ENCODE results near the gene KIAA0513. TPM values are rescaled to one million over a fixed set of nuclear protein-coding genes. Genes with fewer than 3 reads are reported as not detected.

The KIAA0513 gene
- total RNA-seq = 10 to 100 TPM; 18.5 to 41.3 (median 34.5) TPM

DNA sequence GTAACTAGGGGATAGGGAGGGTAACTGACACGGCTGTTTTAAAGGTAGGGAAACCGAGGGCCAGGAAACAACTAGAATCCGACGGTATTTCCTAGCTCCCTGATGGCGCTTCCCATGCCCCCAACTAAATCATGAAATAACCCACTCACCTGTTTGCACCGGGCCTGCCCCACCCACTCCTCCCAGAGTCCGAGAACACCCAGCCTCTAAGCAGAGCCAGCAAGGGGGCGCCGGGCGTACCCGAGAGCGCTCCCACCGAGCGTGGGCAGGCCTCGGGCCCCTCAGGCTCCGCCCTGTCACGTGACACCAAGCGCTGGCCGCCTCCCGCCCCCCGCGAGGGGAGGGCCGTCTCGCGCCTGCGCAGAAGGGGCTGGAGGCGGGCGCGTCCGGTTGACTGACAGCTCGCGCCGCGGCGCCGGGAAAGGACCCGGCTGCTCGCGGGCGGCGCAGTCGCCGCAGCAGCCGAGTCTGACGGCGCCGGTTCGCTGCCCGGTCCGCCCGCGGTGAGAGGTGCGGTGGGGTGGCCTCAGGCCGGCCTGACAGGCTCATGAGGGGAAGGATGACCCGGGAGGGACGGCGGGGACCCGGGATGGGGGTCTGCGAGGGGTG lies at the start of gene KIAA0513:
KIAA0513 (plus strand) TSS at position 447 of the 609 bp plus-strand sequence. CDS start 39,277 bp downstream, outside the sequence.
- H3K27ac ChIP-seq = peak within 1 kb of the TSS; percentile 91 to 95 (median 92)
- intact Hi-C loops (cut with DNase I; ENCODE audit: low total_unique reads) = no loop called here

GRCh38 chr16:84979516-84979915 lies 48.1 kb upstream of the KIAA0513 start:
- Histone ChIP-seq H3K27ac (no peak overlapping the region), H3K27me3 (no peaks in the 10 kb centered on the region), H3K4me1 (peaks cover 0 to 38% (median 25%) of the 10 kb centered on the region in 4 donors), H3K36me3 (peaks cover 0 to 52% (median 19%) of the 10 kb centered on the region in 4 donors), H3K4me3 (no peak overlapping the region), H3K9me3 (no peaks in the 10 kb centered on the region)
- intact Hi-C loops (cut with DNase I; ENCODE audit: low total_unique reads) (no loop called here), in situ Hi-C loops (cut with MboI; ENCODE audit: low pct_ligation_motif_present in 1 of 4, low pct_unique_long_range_greater_than_20kb in 1 of 4, low sequenced_read_pairs in 3 of 4) (loop anchor here in 2 of 4 donors (10.0 kb wide), 1 partner anchor 225 kb away; no protein-coding TSS in a partner anchor)
- WGBS, 2 donors (ENCODE audit: low coverage in 1 of 2) = 86 to 89% methylated on average over 4 of the region's 4 CpGs
- no peak for DNase-seq
- TF ChIP-seq POLR2A (IDR thresholded peaks at IDR 0.05) (no peak), EP300 (IDR thresholded peaks at IDR 0.05; ENCODE audit: low read depth) (no peak), POLR2AphosphoS5 (IDR thresholded peaks at IDR 0.05) (no peak)
- TF ChIP-seq, protein P1, sequence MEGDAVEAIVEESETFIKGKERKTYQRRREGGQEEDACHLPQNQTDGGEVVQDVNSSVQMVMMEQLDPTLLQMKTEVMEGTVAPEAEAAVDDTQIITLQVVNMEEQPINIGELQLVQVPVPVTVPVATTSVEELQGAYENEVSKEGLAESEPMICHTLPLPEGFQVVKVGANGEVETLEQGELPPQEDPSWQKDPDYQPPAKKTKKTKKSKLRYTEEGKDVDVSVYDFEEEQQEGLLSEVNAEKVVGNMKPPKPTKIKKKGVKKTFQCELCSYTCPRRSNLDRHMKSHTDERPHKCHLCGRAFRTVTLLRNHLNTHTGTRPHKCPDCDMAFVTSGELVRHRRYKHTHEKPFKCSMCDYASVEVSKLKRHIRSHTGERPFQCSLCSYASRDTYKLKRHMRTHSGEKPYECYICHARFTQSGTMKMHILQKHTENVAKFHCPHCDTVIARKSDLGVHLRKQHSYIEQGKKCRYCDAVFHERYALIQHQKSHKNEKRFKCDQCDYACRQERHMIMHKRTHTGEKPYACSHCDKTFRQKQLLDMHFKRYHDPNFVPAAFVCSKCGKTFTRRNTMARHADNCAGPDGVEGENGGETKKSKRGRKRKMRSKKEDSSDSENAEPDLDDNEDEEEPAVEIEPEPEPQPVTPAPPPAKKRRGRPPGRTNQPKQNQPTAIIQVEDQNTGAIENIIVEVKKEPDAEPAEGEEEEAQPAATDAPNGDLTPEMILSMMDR (IDR thresholded peaks at IDR 0.05) = no peak

More for the DNA sequence above, at the start of gene KIAA0513:
- no peaks in the 10 kb centered on the region for H3K36me3 ChIP-seq
- peak; percentile 96 for DNase-seq
- peaks cover 7 to 52% (median 39%) of the 10 kb centered on the region in 4 donors for H3K4me1 ChIP-seq
- H3K4me3 ChIP-seq = peak within 1 kb of the TSS; percentile 79 to 94 (median 90)
- H3K9me3 ChIP-seq = no peaks in the 10 kb centered on the region
- WGBS, 2 donors (ENCODE audit: low coverage in 1 of 2) = 0% methylated on average over 38 of the region's 59 CpGs; no CpG with 5 or more reads in 1 of the 2 donors
- no peaks in the 10 kb centered on the region for H3K27me3 ChIP-seq
- in situ Hi-C loops (cut with MboI; ENCODE audit: low pct_ligation_motif_present in 1 of 4, low pct_unique_long_range_greater_than_20kb in 1 of 4, low sequenced_read_pairs in 3 of 4) = no loop called here
- TF ChIP-seq EP300 (IDR thresholded peaks at IDR 0.05; ENCODE audit: low read depth) (no peak), POLR2AphosphoS5 (IDR thresholded peaks at IDR 0.05) (peak; percentile 96 to 98 (median 97)), POLR2A (IDR thresholded peaks at IDR 0.05) (peak; percentile 94)

DNA sequence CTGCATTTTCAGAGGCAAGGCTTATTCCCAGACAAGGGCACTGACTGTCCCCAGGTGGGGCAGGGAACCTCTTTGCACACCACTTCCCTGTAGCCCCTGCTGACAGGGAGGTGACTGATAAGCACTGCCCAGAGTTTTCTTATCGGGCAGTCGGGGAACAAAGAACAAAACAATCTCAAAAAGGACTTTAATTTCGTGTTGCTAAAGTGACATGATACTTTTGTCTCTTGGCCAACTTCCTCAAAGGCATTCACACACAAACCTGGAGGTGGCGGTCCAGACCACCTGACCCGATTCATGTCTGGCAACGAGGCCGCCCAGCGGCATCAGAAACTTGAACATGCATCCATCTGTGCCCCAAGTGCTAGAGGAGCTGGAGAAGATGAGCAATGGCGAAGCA lies 45.2 kb upstream of the KIAA0513 start:
- Histone ChIP-seq H3K4me1 (peaks cover 0 to 41% (median 26%) of the 10 kb centered on the region in 4 donors), H3K27ac (peak overlapping the region; percentile 18 to 74 (median 55)), H3K27me3 (no peaks in the 10 kb centered on the region), H3K4me3 (no peak overlapping the region), H3K9me3 (no peaks in the 10 kb centered on the region), H3K36me3 (peaks cover 0 to 35% (median 7%) of the 10 kb centered on the region in 4 donors)
- TF ChIP-seq POLR2A (IDR thresholded peaks at IDR 0.05) (no peak), POLR2AphosphoS5 (IDR thresholded peaks at IDR 0.05) (peak in 1 of 3 donors; percentile 16)
- TF ChIP-seq, protein P1 (IDR thresholded peaks at IDR 0.05) = peak in 4 of 5 experiments; percentile 29 to 63 (median 40)
- in situ Hi-C loops (cut with MboI; ENCODE audit: low pct_ligation_motif_present in 1 of 4, low pct_unique_long_range_greater_than_20kb in 1 of 4, low sequenced_read_pairs in 3 of 4) = no loop called here
- intact Hi-C loops (cut with DNase I; ENCODE audit: low total_unique reads) = no loop called here
- 40 to 58% methylated on average over 3 to 9 of the region's 9 CpGs for WGBS, 2 donors (ENCODE audit: low coverage in 1 of 2)
- peak; percentile 67 for DNase-seq

DNA sequence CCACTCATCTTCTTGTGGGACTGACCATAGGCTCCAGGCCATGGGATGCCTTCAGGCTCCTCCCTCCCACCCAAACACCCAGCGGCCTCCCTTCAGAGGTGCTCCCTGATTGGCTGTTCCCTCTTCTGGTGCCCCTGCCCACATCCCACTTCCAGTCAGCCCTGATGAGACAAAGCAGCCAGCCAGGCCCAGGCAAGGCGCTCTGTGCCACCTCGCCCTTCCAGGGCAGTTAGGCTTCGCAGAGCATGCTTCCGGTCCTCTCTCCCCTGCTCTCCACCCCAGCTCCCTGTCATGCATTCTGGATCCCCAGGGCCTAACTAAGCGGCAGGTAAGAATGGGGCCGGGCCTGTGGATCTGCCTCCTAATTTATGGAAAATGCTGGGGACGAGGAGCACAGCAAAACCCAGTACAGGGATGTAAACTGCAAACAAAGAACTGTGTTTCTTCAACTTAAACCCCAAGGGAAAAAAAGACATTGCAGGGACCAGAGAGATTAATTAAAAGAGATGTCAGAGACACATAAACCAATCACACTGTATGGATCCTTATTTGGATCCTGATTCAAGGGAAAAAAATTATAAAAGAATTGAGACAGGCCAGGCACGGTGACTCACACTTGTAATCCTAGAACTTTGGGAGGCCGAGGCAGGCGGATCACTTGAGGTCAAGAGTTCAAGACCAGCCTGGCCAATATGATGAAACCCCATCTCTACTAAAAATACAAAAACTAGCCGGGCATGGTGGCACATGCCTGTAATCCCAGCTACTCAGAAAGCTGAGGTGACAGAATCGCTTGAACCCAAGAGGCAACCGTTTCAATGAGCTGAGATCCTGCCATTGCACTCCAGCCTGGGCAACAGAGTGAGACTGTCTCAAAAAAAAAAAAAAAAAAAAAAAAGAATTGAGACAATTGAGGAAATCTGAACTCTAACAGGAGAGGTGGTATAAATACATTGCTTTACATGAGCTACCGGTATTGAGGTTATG lies 42.2 kb upstream of the KIAA0513 start:
- peaks cover 0 to 39% (median 9%) of the 10 kb centered on the region in 4 donors for H3K36me3 ChIP-seq
- H3K4me1 ChIP-seq = peaks cover 0 to 36% (median 24%) of the 10 kb centered on the region in 4 donors
- in situ Hi-C loops (cut with MboI; ENCODE audit: low pct_ligation_motif_present in 1 of 4, low pct_unique_long_range_greater_than_20kb in 1 of 4, low sequenced_read_pairs in 3 of 4) (no loop called here), intact Hi-C loops (cut with DNase I; ENCODE audit: low total_unique reads) (no loop called here)
- no peaks in the 10 kb centered on the region for H3K27me3 ChIP-seq
- DNase-seq = no peak
- H3K4me3 ChIP-seq = no peak overlapping the region
- TF ChIP-seq POLR2AphosphoS5 (IDR thresholded peaks at IDR 0.05) = peak in 2 of 3 donors; percentile 24 to 46
- TF ChIP-seq, protein P1 (IDR thresholded peaks at IDR 0.05) = no peak
- 84 to 87% methylated on average over 7 to 15 of the region's 15 CpGs for WGBS, 2 donors (ENCODE audit: low coverage in 1 of 2)
- H3K9me3 ChIP-seq = no peaks in the 10 kb centered on the region
- peak overlapping the region; percentile 47 to 74 (median 68) for H3K27ac ChIP-seq
